ENCODE results near the gene PCP2. TPM values are rescaled to one million over a fixed set of nuclear protein-coding genes. Genes with fewer than 3 reads are reported as not detected.

Gene PCP2
- total RNA-seq, 4 donors from 2014 or later = 0.53 to 0.57 TPM; not detected in 2

- Histone ChIP-seq H3K4me3 (no peak overlapping the region), H3K9me3 (no peaks in the 10 kb centered on the region), H3K4me1 (peaks cover 0 to 11% (median 0%) of the 10 kb centered on the region in 3 donors), H3K36me3 (no peaks in the 10 kb centered on the region), H3K27me3 (peaks cover 0 to 11% (median 0%) of the 10 kb centered on the region in 4 donors), H3K27ac (no peak overlapping the region)
- intact Hi-C loops (cut with DNase I) = no loop called here
- 35% methylated on average over 10 to 11 of the region's 11 CpGs for WGBS, 2 donors
- DNase-seq = no peak
- TF ChIP-seq POLR2A (IDR thresholded peaks at IDR 0.05) = no peak
- TF ChIP-seq, protein P1, sequence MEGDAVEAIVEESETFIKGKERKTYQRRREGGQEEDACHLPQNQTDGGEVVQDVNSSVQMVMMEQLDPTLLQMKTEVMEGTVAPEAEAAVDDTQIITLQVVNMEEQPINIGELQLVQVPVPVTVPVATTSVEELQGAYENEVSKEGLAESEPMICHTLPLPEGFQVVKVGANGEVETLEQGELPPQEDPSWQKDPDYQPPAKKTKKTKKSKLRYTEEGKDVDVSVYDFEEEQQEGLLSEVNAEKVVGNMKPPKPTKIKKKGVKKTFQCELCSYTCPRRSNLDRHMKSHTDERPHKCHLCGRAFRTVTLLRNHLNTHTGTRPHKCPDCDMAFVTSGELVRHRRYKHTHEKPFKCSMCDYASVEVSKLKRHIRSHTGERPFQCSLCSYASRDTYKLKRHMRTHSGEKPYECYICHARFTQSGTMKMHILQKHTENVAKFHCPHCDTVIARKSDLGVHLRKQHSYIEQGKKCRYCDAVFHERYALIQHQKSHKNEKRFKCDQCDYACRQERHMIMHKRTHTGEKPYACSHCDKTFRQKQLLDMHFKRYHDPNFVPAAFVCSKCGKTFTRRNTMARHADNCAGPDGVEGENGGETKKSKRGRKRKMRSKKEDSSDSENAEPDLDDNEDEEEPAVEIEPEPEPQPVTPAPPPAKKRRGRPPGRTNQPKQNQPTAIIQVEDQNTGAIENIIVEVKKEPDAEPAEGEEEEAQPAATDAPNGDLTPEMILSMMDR (IDR thresholded peaks at IDR 0.05) = no peak
These were observed 51.1 kb downstream of the PCP2 start for GRCh38 chr19:7582446-7582845.

Small RNAs within 50 kb of the gene (small RNA-seq; reads per million reads assigned to genes)
- 0 to 0.07 (median 0) reads per million in 4 donors for gene MIR6792

Other genes starting within 250 kb of the PCP2 start
- 1 to 10 TPM; 1.1 to 6.7 (median 4.1) TPM for gene PEX11G, start 144.7 kb downstream of the PCP2 start, total RNA-seq
- gene ZNF358, start 117.6 kb downstream of the PCP2 start, total RNA-seq = 10 to 100 TPM in 3 of 4 donors, 1 to 10 TPM in 1; 3.8 to 42.2 (median 19.5) TPM
- 10 to 100 TPM in 1 of 4 donors, 1 to 10 TPM in 3; 5.7 to 13.9 (median 7.8) TPM for gene MCOLN1, start 111.1 kb downstream of the PCP2 start, total RNA-seq
- 10 to 100 TPM; 39.7 to 74.1 (median 50.1) TPM for gene PNPLA6, start 98.0 kb downstream of the PCP2 start, total RNA-seq
- gene CAMSAP3, start 37.9 kb downstream of the PCP2 start, total RNA-seq = 10 to 100 TPM in 2 of 4 donors, 1 to 10 TPM in 2; 9.3 to 45.5 (median 14.1) TPM
- 10 to 100 TPM; 20.3 to 34.1 (median 27.8) TPM for gene XAB2, start 4.2 kb downstream of the PCP2 start, total RNA-seq
- 10 to 100 TPM; 22.9 to 43.1 (median 25.7) TPM for gene PET100, start 3.9 kb downstream of the PCP2 start, total RNA-seq
- 10 to 100 TPM; 44.7 to 76.6 (median 55.2) TPM for gene STXBP2, start 3.4 kb upstream of the PCP2 start, total RNA-seq
- gene RETN, start 35.3 kb upstream of the PCP2 start, total RNA-seq = 10 to 100 TPM in 1 of 4 donors, not detected in 3; 28.1 TPM
- gene MCEMP1, start 43.4 kb upstream of the PCP2 start, total RNA-seq = under 1 TPM in 2 of 4 donors, not detected in 2; 0.29 to 0.97 TPM
- 10 to 100 TPM; 52.3 to 91.5 (median 77.4) TPM for gene TRAPPC5, start 47.1 kb upstream of the PCP2 start, total RNA-seq
- not detected for gene FCER2, start 68.4 kb upstream of the PCP2 start, total RNA-seq
- gene CLEC4G, start 98.4 kb upstream of the PCP2 start, total RNA-seq = 1 to 10 TPM in 2 of 4 donors, under 1 TPM in 1, not detected in 1; 0.18 to 3.2 (median 1.1) TPM
- 1 to 10 TPM in 2 of 4 donors, under 1 TPM in 1, not detected in 1; 0.40 to 4.9 (median 4.0) TPM for gene CD209, start 113.8 kb upstream of the PCP2 start, total RNA-seq
- gene CLEC4M, start 129.5 kb upstream of the PCP2 start, total RNA-seq = not detected
- 10 to 100 TPM in 3 of 4 donors, 1 to 10 TPM in 1; 8.3 to 15.5 (median 11.9) TPM for gene EVI5L, start 196.5 kb upstream of the PCP2 start, total RNA-seq
- under 1 TPM in 2 of 4 donors, not detected in 2; 0.35 to 0.57 TPM for gene PRR36, start 240.7 kb upstream of the PCP2 start, total RNA-seq

Measured in esophagus squamous epithelium (tissue), 5 donors.